K562 (cell line): Measurements from ENCODE around the gene GPHA2. TPM values are rescaled to one million over a fixed set of nuclear protein-coding genes. Genes with fewer than 3 reads are reported as not detected.

ENCODE experiments used
- ATAC-seq: fragments of 200-7000 bp; cut with Tn5 transposase; 3 replicates; pipeline ENCODE4 v1.9.1; 2020; ENCODE audit warnings: moderate library complexity
- BruUV-seq: library from RNA; stranded (reverse); fragments of 400-500 nt; replicated peaks from 2 replicates; lab custom pipeline; 2021; lab: Mats Ljungman, UMichigan
- CTCF ChIA-PET: fragments of 300-600 bp; formaldehyde crosslinking; extraction: SDS; loops from one replicate; lab custom pipeline; 2021; ENCODE audit warnings: low intra/inter-chr PET ratio; lab: Yijun Ruan, JAX
- POLR2A ChIA-PET: fragments of 300-600, 350-650 bp; sonication (Branson Sonifier 250); formaldehyde crosslinking; extraction: SDS; loops from one replicate; lab custom pipeline; 2021; ENCODE audit warnings: antibody characterized with exemption, inconsistent platforms; lab: Yijun Ruan, JAX
- DNase-seq, 4 experiments: peaks; one replicate each; pipeline versions ENCODE4 v3.0.0 to v3.0.0-alpha.2; 2011 to 2018; ENCODE audit warnings: low spot score in 3 of 4, mixed read lengths in 3 of 4; ENCODE audit errors: extremely low read depth in 1 of 4
- FAIRE-seq: peaks from 2 replicates; lab custom pipeline; 2011; peaks lifted over from hg19 to GRCh38; lab: Jason Lieb, UNC
- H2AFZ ChIP-seq: 2 replicates; pipeline ENCODE4 v1.6.0; 2011; ENCODE audit warnings: low read depth, low read length, control low read depth, inconsistent platforms
- H3K27ac ChIP-seq: fragments of 200-600 bp; 3 replicates; pipeline ENCODE4 v1.8.0; 2011; ENCODE audit warnings: low read depth, mild to moderate bottlenecking, control low read depth, inconsistent platforms, low read length, moderate library complexity, mixed read lengths; ENCODE audit errors: extremely low read depth
- H3K27me3 ChIP-seq, 2 experiments: fragments of 300-600 bp in 1 of 2; 2 replicates in 1 of 2; 3 replicates in 1 of 2; pipeline versions ENCODE4 v1.6.0 to v1.8.0; 2011; ENCODE audit warnings: inconsistent platforms in 2 of 2, low read length in 2 of 2, mild to moderate bottlenecking in 1 of 2, mixed read lengths in 1 of 2, moderate library complexity in 1 of 2; ENCODE audit not compliant: control insufficient read depth in 2 of 2, insufficient read depth in 2 of 2
- H3K36me3 ChIP-seq: fragments of 300-600 bp; 3 replicates; pipeline ENCODE4 v1.8.0; 2011; ENCODE audit warnings: mild to moderate bottlenecking, low read length, inconsistent platforms; ENCODE audit not compliant: control insufficient read depth, insufficient read depth
- H3K4me1 ChIP-seq, 2 experiments: fragments of 200-600 bp in 1 of 2; replicated peaks in 1 of 2; 2 replicates in 1 of 2; 3 replicates in 1 of 2; pipeline versions ENCODE4 v1.5.1 to v1.8.0; 2011; ENCODE audit warnings: inconsistent platforms in 2 of 2, low read length in 2 of 2, mild to moderate bottlenecking in 1 of 2, mixed read lengths in 1 of 2, moderate library complexity in 1 of 2; ENCODE audit not compliant: control insufficient read depth in 2 of 2, insufficient read depth in 2 of 2
- H3K4me2 ChIP-seq: 2 replicates; pipeline ENCODE4 v1.6.1; 2011; ENCODE audit warnings: low read length, control low read depth, inconsistent platforms, mixed read lengths; ENCODE audit not compliant: insufficient read depth
- H3K4me3 ChIP-seq: fragments of 200-600 bp; sonication (generic), shearing (Covaris generic); 2 replicates; pipeline ENCODE4 v1.5.1; 2016; ENCODE audit warnings: control low read depth, inconsistent platforms
- H3K79me2 ChIP-seq: fragments of 200-600 bp; 3 replicates; pipeline ENCODE4 v1.8.0; 2011; ENCODE audit warnings: low read length, inconsistent platforms; ENCODE audit not compliant: control insufficient read depth, insufficient read depth
- H3K9ac ChIP-seq, 2 experiments: 2 replicates each; pipeline versions ENCODE4 v1.6.0 to v1.6.1; 2011; ENCODE audit warnings: low read depth in 2 of 2, low read length in 2 of 2, control low read depth in 1 of 2, inconsistent platforms in 1 of 2, mild to moderate bottlenecking in 1 of 2, mixed read lengths in 1 of 2; ENCODE audit not compliant: insufficient read depth in 1 of 2
- H3K9me1 ChIP-seq: one replicate; pipeline ENCODE4 v1.6.0; 2011; ENCODE audit warnings: inconsistent platforms, mild to moderate bottlenecking, low read length, moderate library complexity; ENCODE audit not compliant: control insufficient read depth, insufficient read depth
- H3K9me3 ChIP-seq: replicated peaks from 2 replicates; pipeline ENCODE4 v1.5.1; 2011; ENCODE audit warnings: low read depth, low read length, inconsistent platforms; ENCODE audit not compliant: control insufficient read depth, insufficient read depth
- H4K20me1 ChIP-seq: replicated peaks from 2 replicates; pipeline ENCODE4 v1.6.1; 2011; ENCODE audit warnings: low read length, inconsistent platforms, mixed read lengths; ENCODE audit not compliant: control insufficient read depth, insufficient read depth
- ADNP ChIP-seq: fragments of 200-800 bp; sonication (Bioruptor generic); IDR thresholded peaks from 2 replicates; pipeline ENCODE4 v1.6.1; 2016; ENCODE audit warnings: missing genetic modification characterization, missing compliant biosample characterization
- BCOR ChIP-seq: fragments of 450-650 bp; IDR thresholded peaks from 2 replicates; pipeline ENCODE4 v1.6.1; 2016
- DIDO1 ChIP-seq: fragments of 450-650 bp; IDR thresholded peaks from 2 replicates; pipeline ENCODE4 v1.6.1; 2016; ENCODE audit warnings: low read depth, missing biosample characterization, missing genetic modification characterization
- ESRRB ChIP-seq: fragments of 250-450 bp; sonication (Bioruptor Pico); IDR thresholded peaks from 2 replicates; pipeline ENCODE4 v1.5.0; 2020; ENCODE audit warnings: mild to moderate bottlenecking, moderate library complexity, borderline replicate concordance
- HDAC3 ChIP-seq: fragments of 450-650 bp; IDR thresholded peaks from 2 replicates; pipeline ENCODE4 v1.6.1; 2018; ENCODE audit warnings: borderline replicate concordance, mild to moderate bottlenecking, moderate library complexity; ENCODE audit not compliant: partially characterized antibody
- MAZ ChIP-seq, 2 experiments: fragments of 450-650 bp in 1 of 2; sonication (generic) in 1 of 2; formaldehyde crosslinking; IDR thresholded peaks in 1 of 2; conservative IDR thresholded peaks in 1 of 2; 2 replicates each; pipeline versions ENCODE4 v1.4.0 to v1.5.0; 2020; ENCODE audit warnings: mild to moderate bottlenecking in 1 of 2, missing genetic modification reagents in 1 of 2
- MCM5 ChIP-seq: fragments of 450-650 bp; IDR thresholded peaks from 2 replicates; pipeline ENCODE4 v1.6.1; 2016; ENCODE audit warnings: low read depth
- POLR2AphosphoS5 ChIP-seq: IDR thresholded peaks from 2 replicates; pipeline ENCODE4 v1.6.1; 2011; ENCODE audit warnings: mild to moderate bottlenecking, low read depth, low read length, moderate library complexity; ENCODE audit not compliant: control insufficient read depth, insufficient read depth
- RBM17 ChIP-seq: fragments of 200-400 bp; formaldehyde crosslinking; IDR thresholded peaks from 2 replicates; pipeline ENCODE4 v1.6.1; 2017; ENCODE audit warnings: low read depth, mild to moderate bottlenecking, low read length, borderline replicate concordance
- ZNF232 ChIP-seq: sonication (generic); formaldehyde crosslinking; IDR thresholded peaks from 2 replicates; pipeline ENCODE4 v1.8.0; 2022; ENCODE audit warnings: mild to moderate bottlenecking, missing genetic modification reagents
- WGBS: fragments of 100-300 bp; shearing (Covaris generic); methylation state at CpG from one replicate; pipeline ENCODE4 v1.1.6; 2016; ENCODE audit warnings: low coverage, mixed read lengths; ENCODE audit not compliant: insufficient coverage; ENCODE audit errors: missing lambda C conversion rate; 5-methylcytosine and 5-hydroxymethylcytosine counted together
- in situ Hi-C: fragments of 300-500 bp; cut with MboI; formaldehyde crosslinking; loops from 4 replicates; pipeline ENCODE4 v1.15.0; 2018; ENCODE audit warnings: inconsistent platforms, mixed read lengths
- intact Hi-C: fragments of 100-400 bp; cut with micrococcal nuclease; formaldehyde crosslinking; loops from 2 replicates; pipeline ENCODE4 v1.14.2; 2022
- polyA plus RNA-seq, 8 experiments: library from polyadenylated mRNA; depleted of rRNA in 4 of 8; stranded (reverse) in 5 of 8; unstranded in 3 of 8; fragments of >200 nt; fragmentation: Nextera tagmentation in 2 of 8; fragmentation: Illumina TruSeq in 1 of 8; extraction: Ambion mirVana in 2 of 8; extraction: Trizol in 1 of 8; gene quantifications; 2 replicates each; pipeline versions ENCODE4 v1.2.1 to v1.2.3, GENCODE V29; 2011 to 2014; ENCODE audit warnings: inconsistent platforms in 1 of 8, missing spikeins in 1 of 8
- total RNA-seq, 7 experiments: library from RNA; depleted of rRNA in 6 of 7; stranded (reverse); fragments of >200 nt in 6 of 7; fragmentation: Illumina TruSeq in 2 of 7; extraction: Trizol in 2 of 7; gene quantifications; 2 replicates each; pipeline versions ENCODE4 v1.2.1 to v1.2.3, GENCODE V29; 2011 to 2021; ENCODE audit warnings: low replicate concordance in 1 of 7
- TF ChIP-seq, protein P1 (sequence below): fragments of 200-800 bp; sonication (Bioruptor generic); IDR thresholded peaks from 2 replicates; pipeline ENCODE4 v1.6.1; 2016; ENCODE audit warnings: missing genetic modification characterization, missing compliant biosample characterization
- TF ChIP-seq, protein P2 (sequence below): fragments of 450-650 bp; IDR thresholded peaks from one replicate; pipeline ENCODE4 v1.6.1; 2018; ENCODE audit warnings: mild to moderate bottlenecking, moderate library complexity; ENCODE audit not compliant: partially characterized antibody

GPHA2 gene
- total and polyA plus RNA-seq, 9 of the 15 experiments (the other 6 are each of a cell fraction or from before 2014, with no cell fraction given), result 0.17 to 0.22 TPM; not detected in 7

DNA sequence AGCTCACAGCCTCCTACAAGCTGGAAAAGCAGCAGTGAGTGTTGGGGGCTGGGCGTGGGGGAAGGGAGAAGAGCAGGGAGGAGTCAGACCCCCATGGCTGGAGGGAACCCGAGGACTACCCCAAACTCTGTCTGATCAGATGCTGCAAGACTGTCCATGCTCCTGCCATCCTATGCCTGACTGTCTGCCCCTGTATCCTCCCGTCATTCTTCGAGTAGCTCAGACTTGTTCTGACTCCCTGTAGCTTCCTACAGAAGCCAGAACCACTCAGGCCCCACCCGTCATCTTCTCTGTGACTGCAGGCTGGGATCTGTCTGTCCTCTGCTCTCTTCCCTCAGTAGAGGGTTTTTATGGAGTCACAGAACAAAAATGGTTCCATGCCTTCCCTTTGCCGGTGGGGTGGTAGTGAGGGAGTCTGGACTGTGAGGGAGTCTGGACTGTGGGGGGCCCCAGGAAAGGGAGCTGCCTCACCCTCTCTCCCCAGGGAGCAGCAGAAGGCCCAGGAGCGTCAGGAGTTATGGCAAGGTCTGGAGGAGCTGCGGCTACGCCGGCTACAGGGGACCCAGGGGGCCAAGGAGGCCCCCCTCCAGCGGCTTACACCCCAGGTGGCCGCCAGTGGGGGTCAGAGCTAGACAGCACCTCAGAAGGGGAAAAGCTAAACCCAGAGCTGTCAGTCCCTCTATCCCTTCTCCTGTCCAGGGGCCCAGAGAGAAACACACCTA lies 2.3 kb downstream of the GPHA2 start (continued):
- TF ChIP-seq, protein P1, sequence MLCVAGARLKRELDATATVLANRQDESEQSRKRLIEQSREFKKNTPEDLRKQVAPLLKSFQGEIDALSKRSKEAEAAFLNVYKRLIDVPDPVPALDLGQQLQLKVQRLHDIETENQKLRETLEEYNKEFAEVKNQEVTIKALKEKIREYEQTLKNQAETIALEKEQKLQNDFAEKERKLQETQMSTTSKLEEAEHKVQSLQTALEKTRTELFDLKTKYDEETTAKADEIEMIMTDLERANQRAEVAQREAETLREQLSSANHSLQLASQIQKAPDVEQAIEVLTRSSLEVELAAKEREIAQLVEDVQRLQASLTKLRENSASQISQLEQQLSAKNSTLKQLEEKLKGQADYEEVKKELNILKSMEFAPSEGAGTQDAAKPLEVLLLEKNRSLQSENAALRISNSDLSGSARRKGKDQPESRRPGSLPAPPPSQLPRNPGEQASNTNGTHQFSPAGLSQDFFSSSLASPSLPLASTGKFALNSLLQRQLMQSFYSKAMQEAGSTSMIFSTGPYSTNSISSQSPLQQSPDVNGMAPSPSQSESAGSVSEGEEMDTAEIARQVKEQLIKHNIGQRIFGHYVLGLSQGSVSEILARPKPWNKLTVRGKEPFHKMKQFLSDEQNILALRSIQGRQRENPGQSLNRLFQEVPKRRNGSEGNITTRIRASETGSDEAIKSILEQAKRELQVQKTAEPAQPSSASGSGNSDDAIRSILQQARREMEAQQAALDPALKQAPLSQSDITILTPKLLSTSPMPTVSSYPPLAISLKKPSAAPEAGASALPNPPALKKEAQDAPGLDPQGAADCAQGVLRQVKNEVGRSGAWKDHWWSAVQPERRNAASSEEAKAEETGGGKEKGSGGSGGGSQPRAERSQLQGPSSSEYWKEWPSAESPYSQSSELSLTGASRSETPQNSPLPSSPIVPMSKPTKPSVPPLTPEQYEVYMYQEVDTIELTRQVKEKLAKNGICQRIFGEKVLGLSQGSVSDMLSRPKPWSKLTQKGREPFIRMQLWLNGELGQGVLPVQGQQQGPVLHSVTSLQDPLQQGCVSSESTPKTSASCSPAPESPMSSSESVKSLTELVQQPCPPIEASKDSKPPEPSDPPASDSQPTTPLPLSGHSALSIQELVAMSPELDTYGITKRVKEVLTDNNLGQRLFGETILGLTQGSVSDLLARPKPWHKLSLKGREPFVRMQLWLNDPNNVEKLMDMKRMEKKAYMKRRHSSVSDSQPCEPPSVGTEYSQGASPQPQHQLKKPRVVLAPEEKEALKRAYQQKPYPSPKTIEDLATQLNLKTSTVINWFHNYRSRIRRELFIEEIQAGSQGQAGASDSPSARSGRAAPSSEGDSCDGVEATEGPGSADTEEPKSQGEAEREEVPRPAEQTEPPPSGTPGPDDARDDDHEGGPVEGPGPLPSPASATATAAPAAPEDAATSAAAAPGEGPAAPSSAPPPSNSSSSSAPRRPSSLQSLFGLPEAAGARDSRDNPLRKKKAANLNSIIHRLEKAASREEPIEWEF (CRISPR knock-in tag), result no peak
- TF ChIP-seq ESRRB (CRISPR knock-in tag), result no peak

DNA sequence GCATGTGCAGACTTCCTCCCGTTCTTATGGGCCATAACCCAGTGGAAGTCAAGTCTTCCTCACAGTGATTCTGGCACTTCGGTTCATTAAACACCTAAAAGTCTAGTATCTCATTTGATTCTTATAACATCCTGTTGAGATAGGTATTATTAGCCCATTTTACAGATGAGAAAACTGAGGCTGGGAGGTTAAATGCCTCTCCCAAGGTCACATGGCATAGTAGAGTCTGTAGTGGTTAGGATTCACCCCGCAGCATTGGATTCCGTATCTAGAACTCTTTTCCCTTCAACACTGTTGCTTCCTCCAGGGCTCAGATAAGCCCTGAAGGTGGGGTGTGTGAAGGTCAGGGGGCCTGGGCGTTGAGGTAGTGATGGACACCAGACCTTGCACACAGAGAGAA lies 3.4 kb downstream of the GPHA2 start:
- H3K4me1 ChIP-seq, result peaks cover 8 to 28% of the 10 kb centered on the region in 2 experiments; a peak in 4 of 5 replicates
- no peak overlapping the region for H3K4me2 ChIP-seq
- peaks cover 7% of the 10 kb centered on the region; the same call in 1 of the 3 replicates for H3K36me3 ChIP-seq
- no peaks in the 10 kb centered on the region; the same call in 1 of the 2 replicates for H4K20me1 ChIP-seq
- H3K27me3 ChIP-seq, result no peaks in the 10 kb centered on the region
- no TSS peak for BruUV-seq
- no peaks in the 10 kb centered on the region for H3K9me3 ChIP-seq
- intact Hi-C loops (no loop called here), in situ Hi-C loops (no loop called here)
- no peak overlapping the region for H3K4me3 ChIP-seq
- no peaks in the 10 kb centered on the region for H3K79me2 ChIP-seq
- ChIA-PET POLR2A (interaction anchor here (1.0 kb wide), 1 partner anchor 13 kb away, joined by 3 read pairs; no protein-coding TSS in a partner anchor), CTCF (no interaction called here)
- no peaks in the 10 kb centered on the region for H3K9me1 ChIP-seq
- no peak for DNase-seq
- H2AFZ ChIP-seq, result no peak overlapping the region
- no peak for ATAC-seq
- WGBS, result 54% methylated on average over 5 of the region's 5 CpGs
- no peak overlapping the region for H3K9ac ChIP-seq
- FAIRE-seq, result no peak
- no peak overlapping the region for H3K27ac ChIP-seq
- TF ChIP-seq, protein P2, sequence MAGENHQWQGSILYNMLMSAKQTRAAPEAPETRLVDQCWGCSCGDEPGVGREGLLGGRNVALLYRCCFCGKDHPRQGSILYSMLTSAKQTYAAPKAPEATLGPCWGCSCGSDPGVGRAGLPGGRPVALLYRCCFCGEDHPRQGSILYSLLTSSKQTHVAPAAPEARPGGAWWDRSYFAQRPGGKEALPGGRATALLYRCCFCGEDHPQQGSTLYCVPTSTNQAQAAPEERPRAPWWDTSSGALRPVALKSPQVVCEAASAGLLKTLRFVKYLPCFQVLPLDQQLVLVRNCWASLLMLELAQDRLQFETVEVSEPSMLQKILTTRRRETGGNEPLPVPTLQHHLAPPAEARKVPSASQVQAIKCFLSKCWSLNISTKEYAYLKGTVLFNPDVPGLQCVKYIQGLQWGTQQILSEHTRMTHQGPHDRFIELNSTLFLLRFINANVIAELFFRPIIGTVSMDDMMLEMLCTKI, result no peak
- no peak for TF ChIP-seq MAZ (CRISPR knock-in tag; conservative IDR thresholded peaks at IDR 0.05 in 1 of 2, IDR thresholded peaks at IDR 0.05 in 1 of 2)
- TF ChIP-seq ADNP (tag), result peak; percentile 81
- TF ChIP-seq MCM5, result no peak
- no peak for TF ChIP-seq RBM17
- TF ChIP-seq HDAC3, result no peak
- no peak for TF ChIP-seq ZNF232 (CRISPR knock-in tag)
- TF ChIP-seq BCOR, result peak; percentile 88
- no peak for TF ChIP-seq POLR2AphosphoS5
- TF ChIP-seq DIDO1 (tag), result no peak
